ENCODE data around the gene AMDHD2. TPM values are rescaled to one million over a fixed set of nuclear protein-coding genes. Genes with fewer than 3 reads are reported as not detected.

AMDHD2 gene
- total RNA-seq, 2 donors from 2014 or later, result 25.5 to 34.3 TPM

GRCh38 chr16:2481676-2482075 lies 38.5 kb upstream of the AMDHD2 start:
- intact Hi-C loops (cut with DNase I), result no loop called here
- DNase-seq (ENCODE audit: low spot score), result no peak

- intact Hi-C loops (cut with DNase I), result no loop called here
- no peak for DNase-seq (ENCODE audit: low spot score)
Observed at GRCh38 chr16:2482249-2482648, 37.9 kb upstream of the AMDHD2 start.

DNA sequence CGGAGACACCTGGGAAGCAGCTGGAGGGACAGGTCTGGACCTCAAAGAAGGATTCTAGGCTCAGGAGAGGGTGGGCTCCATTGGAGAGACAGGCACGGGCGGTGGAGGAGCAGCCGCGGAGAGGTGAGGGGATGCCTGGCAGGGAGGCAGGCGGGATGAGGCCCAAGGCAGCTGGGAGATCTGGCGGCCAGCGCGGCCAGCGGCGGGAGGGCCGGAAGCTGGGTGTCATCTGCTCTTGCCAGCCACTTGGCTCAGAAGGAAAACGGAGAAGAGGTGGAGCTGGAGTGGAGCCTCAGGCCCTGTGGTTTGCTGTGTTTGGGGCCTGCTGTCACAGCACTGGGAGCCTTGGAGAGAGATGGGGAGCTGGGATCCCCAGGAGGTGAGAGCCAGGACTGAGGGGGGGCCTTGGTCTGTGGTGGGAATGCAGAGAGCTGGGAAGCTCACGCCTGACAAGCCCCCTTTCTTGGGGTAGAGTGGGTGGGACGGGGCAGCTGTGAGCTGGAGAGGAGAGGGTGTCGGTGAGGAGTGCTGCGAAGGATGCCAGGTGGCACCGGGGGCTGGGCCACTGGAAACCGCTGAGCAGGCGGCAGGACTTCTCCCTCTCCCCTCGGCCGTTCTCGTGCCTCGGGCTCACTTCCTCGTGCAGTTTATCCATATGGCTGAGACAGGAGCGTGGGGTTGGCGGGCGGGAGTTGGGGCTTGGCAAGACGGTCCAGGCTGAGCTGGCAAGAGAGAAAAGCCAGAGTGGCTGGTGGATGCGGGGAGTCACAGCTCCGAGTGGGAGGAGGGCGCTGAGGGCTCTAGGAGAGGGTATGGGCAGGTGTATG lies 37.2 kb upstream of the AMDHD2 start:
- intact Hi-C loops (cut with DNase I), result no loop called here
- DNase-seq (ENCODE audit: low spot score), result no peak

GRCh38 chr16:2483939-2484897 lies 36.0 kb upstream of the AMDHD2 start:
- no peak for DNase-seq (ENCODE audit: low spot score)
- intact Hi-C loops (cut with DNase I), result no loop called here

- no peak for DNase-seq (ENCODE audit: low spot score)
- intact Hi-C loops (cut with DNase I), result no loop called here
Observed at GRCh38 chr16:2484898-2485508, 35.2 kb upstream of the AMDHD2 start.

- DNase-seq (ENCODE audit: low spot score), result no peak
- intact Hi-C loops (cut with DNase I), result no loop called here
Observed at GRCh38 chr16:2485811-2486507, 34.2 kb upstream of the AMDHD2 start.

DNA sequence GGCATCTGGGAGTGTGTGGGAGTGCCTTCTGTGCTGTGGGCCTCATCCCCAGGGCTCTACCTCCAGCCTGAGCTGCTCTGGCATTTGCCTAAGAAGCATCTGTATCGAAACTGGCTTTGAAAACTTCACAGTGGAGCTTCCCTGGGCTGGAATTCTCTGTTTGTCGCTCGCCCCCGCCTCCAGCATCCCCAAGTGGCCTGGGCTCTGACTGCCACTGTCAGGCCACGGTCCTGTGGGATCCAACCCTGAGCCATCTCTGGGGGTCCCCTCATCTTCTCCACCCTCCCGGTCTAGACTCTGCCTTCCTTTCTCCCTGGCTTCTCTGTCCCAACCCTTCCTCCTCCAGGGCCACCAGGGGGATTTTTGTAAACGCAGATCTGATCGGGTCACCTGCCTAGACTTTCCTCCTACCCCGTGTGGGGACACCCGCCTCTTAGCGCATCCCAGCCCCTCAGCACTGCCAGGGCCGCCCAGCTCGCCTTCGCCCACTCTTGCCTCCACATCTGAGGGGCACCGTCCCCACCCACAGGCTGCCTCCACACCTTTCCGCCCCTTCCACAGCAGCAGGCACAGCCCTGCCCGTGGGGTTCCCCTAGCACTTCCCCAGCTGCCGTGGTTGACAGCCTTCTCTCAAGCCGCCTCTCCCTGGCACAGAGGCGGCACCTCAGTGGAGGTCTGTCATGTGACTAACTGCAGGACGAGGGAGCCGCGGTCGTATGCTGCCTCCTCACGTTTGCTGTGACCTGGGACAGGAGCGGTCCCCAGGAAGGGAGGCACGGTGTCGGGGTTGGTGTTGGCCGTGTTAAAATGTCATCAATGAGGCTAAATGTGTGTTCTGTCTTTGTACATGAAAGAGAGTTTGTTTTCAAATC lies 33.3 kb upstream of the AMDHD2 start:
- no peak for DNase-seq (ENCODE audit: low spot score)
- intact Hi-C loops (cut with DNase I), result no loop called here

DNA sequence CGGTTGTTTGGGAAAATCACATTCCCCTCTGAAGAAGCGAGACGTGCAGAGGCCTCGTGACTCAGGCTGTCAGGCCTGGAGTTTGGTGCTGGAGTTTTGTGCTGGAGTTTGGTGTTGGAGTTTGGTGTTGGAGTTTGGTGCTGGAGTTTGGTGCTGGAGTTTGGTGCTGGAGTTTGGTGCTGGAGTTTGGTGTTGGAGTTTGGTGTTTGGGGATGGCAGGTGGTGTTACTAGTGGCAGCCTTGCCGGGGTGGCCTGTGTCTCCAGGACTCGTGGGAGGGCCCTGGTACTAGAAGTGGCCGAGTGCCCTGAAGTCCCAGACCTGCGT lies 32.7 kb upstream of the AMDHD2 start:
- DNase-seq (ENCODE audit: low spot score), result no peak
- intact Hi-C loops (cut with DNase I), result no loop called here

DNA sequence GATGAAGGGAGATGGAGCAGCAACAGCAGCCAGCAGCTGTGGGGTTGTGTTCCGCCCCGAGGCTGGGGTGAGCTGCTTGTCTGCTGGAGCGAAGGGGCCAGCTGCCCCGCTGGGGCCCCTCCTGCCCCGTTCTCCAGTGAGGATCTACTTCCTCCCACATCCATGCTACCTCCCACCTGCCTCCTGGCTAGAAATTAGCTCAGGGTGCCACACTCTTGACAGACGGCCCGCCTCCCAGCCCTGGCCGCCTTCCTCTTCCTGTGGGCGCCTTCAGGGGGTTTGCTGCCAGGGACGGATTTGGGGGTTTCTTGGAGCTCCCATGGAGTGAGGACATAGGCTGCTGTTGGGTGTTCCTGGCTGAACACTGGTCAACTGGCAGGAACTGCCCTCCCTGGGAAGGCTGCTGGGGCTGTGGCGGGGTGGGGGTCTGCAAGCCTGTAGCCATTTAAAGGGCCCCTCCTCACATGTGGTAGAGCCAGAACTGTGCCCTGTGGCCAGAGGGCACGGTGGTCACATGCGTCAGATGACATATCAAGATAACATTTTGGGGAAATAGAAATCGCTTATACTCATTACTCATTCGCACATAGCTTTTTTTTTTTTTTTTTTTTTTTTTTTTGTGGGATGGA lies 32.2 kb upstream of the AMDHD2 start:
- intact Hi-C loops (cut with DNase I), result no loop called here
- no peak for DNase-seq (ENCODE audit: low spot score)

DNA sequence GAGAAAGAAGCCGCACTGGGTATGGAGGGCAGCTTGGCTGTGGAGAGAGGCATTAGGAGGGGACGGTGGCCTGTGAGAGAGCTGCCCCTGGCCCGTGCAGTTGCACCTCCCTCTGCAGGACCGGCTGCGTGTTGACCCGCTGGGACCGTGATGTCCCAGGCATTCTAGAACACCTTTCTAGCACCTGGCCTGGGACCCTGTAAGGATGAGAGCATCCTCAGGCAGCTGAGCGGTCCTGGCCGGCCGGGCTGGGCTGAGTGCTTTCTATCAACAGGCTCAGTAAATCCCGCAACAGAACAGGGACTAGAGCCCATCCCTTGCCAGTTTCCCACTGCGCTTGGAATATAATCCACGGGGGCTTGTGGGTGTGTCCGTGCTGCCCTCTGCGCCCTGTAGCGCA lies 30.6 kb upstream of the AMDHD2 start:
- intact Hi-C loops (cut with DNase I), result no loop called here
- no peak for DNase-seq (ENCODE audit: low spot score)

GRCh38 chr16:2490190-2491105 lies 29.7 kb upstream of the AMDHD2 start:
- intact Hi-C loops (cut with DNase I), result loop anchor here in 1 of 2 donors (10.0 kb wide), 1 partner anchor 56 kb away; no protein-coding TSS in a partner anchor
- no peak for DNase-seq (ENCODE audit: low spot score)

GRCh38 chr16:2492292-2492691 lies 27.9 kb upstream of the AMDHD2 start:
- no peak for DNase-seq (ENCODE audit: low spot score)
- intact Hi-C loops (cut with DNase I), result loop anchor here in 1 of 2 donors (10.0 kb wide), 1 partner anchor 57 kb away; no protein-coding TSS in a partner anchor

GRCh38 chr16:2493605-2494004 lies 26.6 kb upstream of the AMDHD2 start:
- intact Hi-C loops (cut with DNase I), result loop anchor here in 1 of 2 donors (10.0 kb wide), 1 partner anchor 59 kb away; no protein-coding TSS in a partner anchor

GRCh38 chr16:2494616-2495015 lies 25.6 kb upstream of the AMDHD2 start:
- DNase-seq (ENCODE audit: low spot score), result no peak
- intact Hi-C loops (cut with DNase I), result loop anchor here in 1 of 2 donors (10.0 kb wide), 1 partner anchor 60 kb away; no protein-coding TSS in a partner anchor

More at GRCh38 chr16:2493605-2494004, 26.6 kb upstream of the AMDHD2 start:
- no peak for DNase-seq (ENCODE audit: low spot score)

- DNase-seq (ENCODE audit: low spot score), result no peak
- intact Hi-C loops (cut with DNase I), result loop anchor here in 1 of 2 donors (10.0 kb wide), 1 partner anchor 60 kb away; no protein-coding TSS in a partner anchor
Observed at GRCh38 chr16:2495041-2495440, 25.1 kb upstream of the AMDHD2 start.

All from posterior vena cava (tissue), 2 donors.